ENCODE data around the gene HPN.

Gene HPN

GRCh38 chr19:35022460-35022859 is 19.1 kb upstream of the HPN start:
- H3K9me3 ChIP-seq (ENCODE audit: control insufficient read depth, insufficient read depth, low read depth, low read length) = no peaks in the 10 kb centered on the region
- H3K36me3 ChIP-seq (ENCODE audit: control insufficient read depth in 2 of 2, insufficient read depth in 1 of 2, low read length in 2 of 2) = peaks cover 100% of the 10 kb centered on the region in 2 experiments
- no peak overlapping the region for H3K4me3 ChIP-seq (ENCODE audit: low read depth, low read length)
- no peak overlapping the region for H3K27ac ChIP-seq (ENCODE audit: extremely low read depth, low read depth, low read length)
- TF ChIP-seq GLIS1 (tag by site-specific recombination; IDR thresholded peaks at IDR 0.05) (peak; percentile 42; the same call in 1 of the 2 replicates), ZNF274 (IDR thresholded peaks at IDR 0.05; ENCODE audit: low read length) (no peak), ZNF274 (tag by site-specific recombination; IDR thresholded peaks at IDR 0.05; ENCODE audit: borderline replicate concordance) (no peak), ZNF426 (tag by site-specific recombination; IDR thresholded peaks at IDR 0.05) (no peak), KLF8 (tag by site-specific recombination; IDR thresholded peaks at IDR 0.05) (no peak), ZSCAN16 (tag by site-specific recombination; IDR thresholded peaks at IDR 0.05) (no peak), ZNF341 (tag by site-specific recombination; IDR thresholded peaks at IDR 0.05; ENCODE audit: low read depth) (no peak), ZNF596 (tag by site-specific recombination; IDR thresholded peaks at IDR 0.05) (no peak), HOXA7 (CRISPR knock-in tag; IDR thresholded peaks at IDR 0.05; ENCODE audit: borderline replicate concordance) (no peak), ZNF174 (tag by site-specific recombination; IDR thresholded peaks at IDR 0.05) (no peak), ZFHX2 (tag by site-specific recombination; conservative IDR thresholded peaks at IDR 0.05) (peak; percentile 15; the same call in 1 of the 2 replicates), ZNF830 (tag by site-specific recombination; IDR thresholded peaks at IDR 0.05; ENCODE audit: low read depth) (no peak), ZNF76 (tag by site-specific recombination; IDR thresholded peaks at IDR 0.05; ENCODE audit: borderline replicate concordance, low read depth) (no peak), ZNF10 (tag by site-specific recombination; IDR thresholded peaks at IDR 0.05) (no peak), ZBTB17 (tag by site-specific recombination; IDR thresholded peaks at IDR 0.05) (no peak), ZNF645 (tag by site-specific recombination; IDR thresholded peaks at IDR 0.05) (no peak), KLF9 (tag by site-specific recombination; IDR thresholded peaks at IDR 0.05; ENCODE audit: low read depth) (0 out of 2 replicates have a peak, but pooled peaks have one; percentile 32), ZNF501 (tag by site-specific recombination; IDR thresholded peaks at IDR 0.05) (no peak), ZNF626 (tag by site-specific recombination; IDR thresholded peaks at IDR 0.05) (no peak), ZNF473 (tag by site-specific recombination; IDR thresholded peaks at IDR 0.05) (no peak)
- TF ChIP-seq, protein P1, sequence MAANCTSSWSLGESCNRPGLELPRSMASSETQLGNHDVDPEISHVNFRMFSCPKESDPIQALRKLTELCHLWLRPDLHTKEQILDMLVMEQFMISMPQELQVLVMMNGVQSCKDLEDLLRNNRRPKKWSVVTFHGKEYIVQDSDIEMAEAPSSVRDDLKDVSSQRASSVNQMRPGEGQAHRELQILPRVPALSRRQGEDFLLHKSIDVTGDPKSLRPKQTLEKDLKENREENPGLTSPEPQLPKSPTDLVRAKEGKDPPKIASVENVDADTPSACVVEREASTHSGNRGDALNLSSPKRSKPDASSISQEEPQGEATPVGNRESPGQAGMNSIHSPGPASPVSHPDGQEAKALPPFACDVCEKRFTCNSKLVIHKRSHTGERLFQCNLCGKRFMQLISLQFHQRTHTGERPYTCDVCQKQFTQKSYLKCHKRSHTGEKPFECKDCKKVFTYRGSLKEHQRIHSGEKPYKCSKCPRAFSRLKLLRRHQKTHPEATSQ (tag by site-specific recombination; IDR thresholded peaks at IDR 0.05) = no peak
- H3K4me1 ChIP-seq (ENCODE audit: control insufficient read depth, insufficient read depth, low read length) = no peaks in the 10 kb centered on the region
- ChIA-PET CTCF (interaction anchor here (2.0 kb wide), 1 partner anchor 49 kb away, joined by 7 read pairs; no protein-coding TSS in a partner anchor), POLR2A (interaction anchor here (1.2 kb wide), 1 partner anchor 8 kb away, joined by 3 read pairs; no protein-coding TSS in a partner anchor)

DNA sequence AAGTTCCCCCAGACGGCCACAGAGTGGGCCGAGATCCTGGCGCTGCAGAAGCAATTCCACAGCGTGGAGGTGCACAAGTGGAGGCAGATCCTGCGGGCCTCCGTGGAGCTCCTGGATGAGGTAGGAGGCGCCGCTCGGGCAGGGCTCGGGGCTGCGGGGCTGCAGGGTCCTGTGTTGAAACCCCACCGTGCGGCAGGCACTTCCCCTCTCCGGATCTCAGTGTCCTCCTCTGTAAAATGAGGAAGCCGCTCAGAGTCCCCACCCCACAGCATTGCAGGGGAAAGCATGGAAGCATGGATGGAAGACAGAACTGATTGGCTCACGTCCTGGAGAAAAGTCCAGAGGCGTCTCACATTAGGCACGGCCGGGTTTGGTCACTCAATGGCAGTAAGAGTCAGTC is 18.1 kb upstream of the HPN start:
- Histone ChIP-seq H3K36me3 (ENCODE audit: control insufficient read depth in 2 of 2, insufficient read depth in 1 of 2, low read length in 2 of 2) (peaks cover 94 to 100% of the 10 kb centered on the region in 2 experiments), H3K4me3 (ENCODE audit: low read depth, low read length) (no peak overlapping the region), H3K9me3 (ENCODE audit: control insufficient read depth, insufficient read depth, low read depth, low read length) (no peaks in the 10 kb centered on the region), H3K27ac (ENCODE audit: extremely low read depth, low read depth, low read length) (no peak overlapping the region), H3K4me1 (ENCODE audit: control insufficient read depth, insufficient read depth, low read length) (no peaks in the 10 kb centered on the region)
- ChIA-PET CTCF (interaction anchor here (0.7 kb wide), 2 partner anchors 21 to 90 kb away, joined by 3 to 4 read pairs; no protein-coding TSS in a partner anchor), POLR2A (interaction anchor here (1.2 kb wide), 1 partner anchor 9 kb away, joined by 3 read pairs; no protein-coding TSS in a partner anchor)
- no peak for TF ChIP-seq ZNF366 (tag by site-specific recombination; conservative IDR thresholded peaks at IDR 0.05)
- TF ChIP-seq ZNF600 (tag by site-specific recombination; IDR thresholded peaks at IDR 0.05) = 0 out of 2 replicates have a peak, but pooled peaks have one; percentile 30
- TF ChIP-seq ZNF596 (tag by site-specific recombination; IDR thresholded peaks at IDR 0.05) = no peak
